Effector memory CD4-positive, alpha-beta T cell (primary cell): ENCODE data around the gene YIPF2.

Experiments
- DNase-seq, 3 donors: peaks; one replicate each; pipeline ENCODE4 v3.0.0-alpha.2; 2020
- H3K27ac ChIP-seq: 2 replicates; pipeline ENCODE4 v1.7.0; 2013; ENCODE audit warnings: mild to moderate bottlenecking, low read length, moderate library complexity; ENCODE audit not compliant: insufficient read depth, poor library complexity, severe bottlenecking
- H3K27me3 ChIP-seq: replicated peaks from 2 replicates; pipeline ENCODE4 v1.7.0; 2013; ENCODE audit warnings: mild to moderate bottlenecking, low read length; ENCODE audit not compliant: insufficient read depth, control insufficient read depth, poor library complexity, severe bottlenecking
- H3K36me3 ChIP-seq: 2 replicates; pipeline ENCODE4 v1.7.0; 2013; ENCODE audit warnings: mild to moderate bottlenecking, low read length, moderate library complexity; ENCODE audit not compliant: control insufficient read depth, insufficient read depth
- H3K4me1 ChIP-seq: 2 replicates; pipeline ENCODE4 v1.7.0; 2013; ENCODE audit warnings: low read length, mild to moderate bottlenecking; ENCODE audit not compliant: control insufficient read depth, insufficient read depth, poor library complexity, severe bottlenecking
- H3K4me3 ChIP-seq: 2 replicates; pipeline ENCODE4 v1.7.0; 2013; ENCODE audit warnings: low read length, low read depth, mild to moderate bottlenecking; ENCODE audit not compliant: insufficient read depth, poor library complexity, severe bottlenecking
- H3K9me3 ChIP-seq: 2 replicates; pipeline ENCODE4 v1.7.0; 2013; ENCODE audit warnings: mild to moderate bottlenecking, low read length, moderate library complexity; ENCODE audit not compliant: control insufficient read depth

Gene YIPF2

GRCh38 chr19:10921199-10921909, 7.1 kb downstream of the YIPF2 start:
- Histone ChIP-seq H3K27me3 (no peaks in the 10 kb centered on the region), H3K27ac (no peak overlapping the region), H3K36me3 (peaks cover 36% of the 10 kb centered on the region), H3K4me3 (no peak overlapping the region), H3K4me1 (no peaks in the 10 kb centered on the region), H3K9me3 (no peaks in the 10 kb centered on the region)
- no peak for DNase-seq

- no peak for DNase-seq
- H3K9me3 ChIP-seq = no peaks in the 10 kb centered on the region
- no peak overlapping the region for H3K27ac ChIP-seq
- peaks cover 36% of the 10 kb centered on the region for H3K36me3 ChIP-seq
- no peak overlapping the region for H3K4me3 ChIP-seq
- no peaks in the 10 kb centered on the region for H3K4me1 ChIP-seq
- no peaks in the 10 kb centered on the region for H3K27me3 ChIP-seq
Observed at GRCh38 chr19:10920781-10921180, 7.7 kb downstream of the YIPF2 start.

GRCh38 chr19:10920288-10920655, 8.2 kb downstream of the YIPF2 start:
- DNase-seq = no peak
- Histone ChIP-seq H3K36me3 (peaks cover 36% of the 10 kb centered on the region), H3K4me1 (no peaks in the 10 kb centered on the region), H3K27me3 (no peaks in the 10 kb centered on the region), H3K9me3 (no peaks in the 10 kb centered on the region), H3K4me3 (no peak overlapping the region), H3K27ac (no peak overlapping the region)

GRCh38 chr19:10919352-10920287, 8.8 kb downstream of the YIPF2 start:
- no peak overlapping the region for H3K27ac ChIP-seq
- no peaks in the 10 kb centered on the region for H3K27me3 ChIP-seq
- no peaks in the 10 kb centered on the region for H3K9me3 ChIP-seq
- H3K36me3 ChIP-seq = peaks cover 35% of the 10 kb centered on the region
- no peak for DNase-seq
- H3K4me3 ChIP-seq = no peak overlapping the region
- no peaks in the 10 kb centered on the region for H3K4me1 ChIP-seq

DNA sequence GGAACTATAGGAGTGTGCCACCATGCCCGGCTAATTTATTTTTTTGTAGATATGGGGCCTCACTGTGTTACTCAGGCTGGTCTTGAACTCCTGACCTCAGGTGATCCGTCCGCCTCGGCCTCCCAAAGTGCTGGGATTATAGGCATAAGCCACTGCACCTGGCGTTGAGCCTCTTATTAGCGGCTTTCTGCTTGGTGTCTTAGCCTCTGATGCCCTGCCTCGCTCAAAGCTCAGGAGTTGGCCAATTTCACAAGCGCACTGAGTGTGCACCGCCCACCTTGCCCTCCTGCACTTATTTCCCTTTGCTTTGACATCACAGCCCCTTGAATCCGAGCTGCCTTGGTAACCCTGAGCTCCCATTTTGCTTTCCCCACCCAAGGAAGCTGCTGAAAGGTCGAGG, 10.1 kb downstream of the YIPF2 start:
- H3K4me3 ChIP-seq = no peak overlapping the region
- H3K9me3 ChIP-seq = no peaks in the 10 kb centered on the region
- no peak for DNase-seq
- no peaks in the 10 kb centered on the region for H3K4me1 ChIP-seq
- H3K36me3 ChIP-seq = peaks cover 31% of the 10 kb centered on the region
- H3K27me3 ChIP-seq = no peaks in the 10 kb centered on the region
- H3K27ac ChIP-seq = no peak overlapping the region

- no peak for DNase-seq
- H3K9me3 ChIP-seq = no peaks in the 10 kb centered on the region
- H3K36me3 ChIP-seq = peaks cover 36% of the 10 kb centered on the region
- H3K27me3 ChIP-seq = no peaks in the 10 kb centered on the region
- no peaks in the 10 kb centered on the region for H3K4me1 ChIP-seq
- no peak overlapping the region for H3K4me3 ChIP-seq
- no peak overlapping the region for H3K27ac ChIP-seq
Observed at GRCh38 chr19:10916602-10917001, 11.8 kb downstream of the YIPF2 start.

GRCh38 chr19:10915130-10916091, 13.0 kb downstream of the YIPF2 start:
- Histone ChIP-seq H3K27me3 (no peaks in the 10 kb centered on the region), H3K27ac (no peak overlapping the region), H3K36me3 (peaks cover 35% of the 10 kb centered on the region), H3K4me1 (no peaks in the 10 kb centered on the region), H3K4me3 (no peak overlapping the region), H3K9me3 (no peaks in the 10 kb centered on the region)
- no peak for DNase-seq

DNA sequence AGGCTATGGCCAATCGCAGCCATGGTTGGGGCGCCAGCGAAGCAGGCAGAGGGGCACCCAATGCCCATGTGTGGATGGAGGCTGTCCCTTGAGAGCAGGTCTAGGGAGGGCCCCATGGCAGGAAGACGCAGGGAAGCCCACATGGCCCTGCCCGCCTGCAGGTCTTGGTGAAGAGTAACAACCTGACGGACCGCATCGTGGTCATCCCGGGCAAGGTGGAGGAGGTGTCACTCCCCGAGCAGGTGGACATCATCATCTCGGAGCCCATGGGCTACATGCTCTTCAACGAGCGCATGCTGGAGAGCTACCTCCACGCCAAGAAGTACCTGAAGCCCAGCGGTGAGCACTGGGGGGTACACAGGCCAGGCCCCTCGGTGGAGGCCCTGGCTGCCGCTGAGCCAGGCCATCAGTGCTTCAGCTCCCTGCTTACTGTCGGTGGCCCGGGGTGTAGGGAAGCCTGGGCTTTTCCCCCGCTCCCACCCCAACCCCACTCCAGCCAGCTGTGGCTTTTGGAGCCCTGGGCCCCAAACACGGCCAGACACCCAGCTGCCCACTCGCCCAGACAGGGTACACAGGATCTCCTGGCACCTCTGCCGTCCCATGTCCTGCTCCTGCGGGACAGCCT, 14.6 kb downstream of the YIPF2 start:
- Histone ChIP-seq H3K36me3 (peaks cover 33% of the 10 kb centered on the region), H3K27me3 (no peaks in the 10 kb centered on the region)

GRCh38 chr19:10912619-10913018, 15.8 kb downstream of the YIPF2 start:
- no peak overlapping the region for H3K27ac ChIP-seq
- no peaks in the 10 kb centered on the region for H3K27me3 ChIP-seq
- H3K36me3 ChIP-seq = peaks cover 45% of the 10 kb centered on the region
- no peak overlapping the region for H3K4me3 ChIP-seq
- no peaks in the 10 kb centered on the region for H3K4me1 ChIP-seq
- H3K9me3 ChIP-seq = no peaks in the 10 kb centered on the region
- no peak for DNase-seq

More for the DNA sequence above, 14.6 kb downstream of the YIPF2 start:
- no peaks in the 10 kb centered on the region for H3K4me1 ChIP-seq
- no peak overlapping the region for H3K27ac ChIP-seq
- H3K4me3 ChIP-seq = no peak overlapping the region
- DNase-seq = no peak
- H3K9me3 ChIP-seq = no peaks in the 10 kb centered on the region
